NCI-H82 (cell line): ENCODE results near the gene CREB3L2.
"Not testable (repeated sequence)": the region's sequence is repeated elsewhere in the genome, so short reads cannot be mapped to it uniquely, and the experiment has no call there.

Experiments
- DNase-seq: peaks from one replicate; lab custom pipeline; 2025; lab: John Stamatoyannopoulos, UW

Gene CREB3L2

GRCh38 chr7:137835486-137836112 is 166.3 kb downstream of the CREB3L2 start:
- no peak for DNase-seq

- no peak for DNase-seq
Observed at GRCh38 chr7:137834552-137834951, 167.3 kb downstream of the CREB3L2 start.

- DNase-seq: not testable (repeated sequence)
Observed at GRCh38 chr7:137832990-137833389, 168.9 kb downstream of the CREB3L2 start.

GRCh38 chr7:137832382-137832781 is 169.5 kb downstream of the CREB3L2 start:
- no peak for DNase-seq

- DNase-seq: not testable (repeated sequence)
Observed at GRCh38 chr7:137831555-137831954, 170.3 kb downstream of the CREB3L2 start.

- DNase-seq: no peak
Observed at GRCh38 chr7:137829337-137829992, 172.4 kb downstream of the CREB3L2 start.

GRCh38 chr7:137828456-137828855 is 173.4 kb downstream of the CREB3L2 start:
- no peak for DNase-seq

GRCh38 chr7:137825489-137825888 is 176.4 kb downstream of the CREB3L2 start:
- DNase-seq: no peak
